ENCODE results near the gene ZNF219.

ZNF219 gene

DNA sequence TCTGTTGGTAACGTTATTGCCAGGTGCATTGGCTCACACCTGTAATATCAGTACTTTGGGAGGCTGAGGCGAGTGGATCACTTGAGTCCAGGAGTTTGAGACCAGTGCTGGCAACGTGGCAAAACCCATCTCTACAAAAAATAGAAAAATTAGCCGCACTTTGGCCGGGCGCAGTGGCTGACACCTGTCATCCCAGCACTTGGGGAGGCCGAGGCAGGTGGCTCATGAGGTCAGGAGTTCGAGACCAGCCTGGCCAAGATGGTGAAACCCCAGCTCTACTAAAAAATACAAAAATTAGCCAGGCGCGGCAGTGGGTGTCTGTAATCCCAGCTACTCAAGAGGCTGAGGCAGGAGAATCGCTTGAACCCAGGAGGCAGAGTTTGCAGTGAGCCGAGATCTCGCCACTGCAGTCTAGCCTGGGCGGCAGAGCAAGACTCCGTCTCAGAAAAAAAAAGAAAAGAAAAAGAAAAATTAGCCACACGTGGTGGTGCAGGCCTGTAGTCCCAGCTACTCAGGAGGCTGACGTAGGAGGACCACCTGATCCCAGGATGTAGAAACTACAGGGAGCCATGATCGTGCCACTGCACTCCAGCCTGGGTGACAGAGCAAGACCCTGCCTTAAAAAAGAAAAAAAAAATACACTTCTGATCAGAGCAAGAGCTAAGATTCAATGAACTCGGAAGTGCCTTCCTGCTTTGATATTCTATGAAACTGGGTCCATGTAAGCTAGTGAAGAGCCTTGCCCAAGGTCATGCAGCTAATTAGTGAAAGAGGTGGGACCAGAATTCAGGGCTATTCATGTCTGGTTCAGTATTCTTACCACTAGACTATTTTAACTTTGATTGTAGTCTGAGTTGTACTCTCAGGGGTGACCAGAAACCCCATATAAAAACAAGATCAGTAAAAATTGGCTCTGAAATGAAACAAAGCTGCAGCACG lies 45.0 kb downstream of the ZNF219 start:
- FAIRE-seq (no peak), DNase-seq (ENCODE audit: insufficient read length, low spot score) (no peak)
- no peak for TF ChIP-seq TAF1 (IDR thresholded peaks at IDR 0.05; ENCODE audit: low read depth, low read length)
- TF ChIP-seq POU2F2 (IDR thresholded peaks at IDR 0.05; ENCODE audit: low read depth, low read length) = no peak
- no peak for TF ChIP-seq POLR2A (IDR thresholded peaks at IDR 0.05; ENCODE audit: low read depth, low read length)
- TF ChIP-seq SPI1 (IDR thresholded peaks at IDR 0.05; ENCODE audit: low read depth, low read length) = no peak
- TF ChIP-seq POLR2AphosphoS5 (IDR thresholded peaks at IDR 0.05; ENCODE audit: low read depth, low read length) = no peak
- no peak for TF ChIP-seq PAX5 (IDR thresholded peaks at IDR 0.05; ENCODE audit: insufficient read depth, low read length, severe bottlenecking)

DNA sequence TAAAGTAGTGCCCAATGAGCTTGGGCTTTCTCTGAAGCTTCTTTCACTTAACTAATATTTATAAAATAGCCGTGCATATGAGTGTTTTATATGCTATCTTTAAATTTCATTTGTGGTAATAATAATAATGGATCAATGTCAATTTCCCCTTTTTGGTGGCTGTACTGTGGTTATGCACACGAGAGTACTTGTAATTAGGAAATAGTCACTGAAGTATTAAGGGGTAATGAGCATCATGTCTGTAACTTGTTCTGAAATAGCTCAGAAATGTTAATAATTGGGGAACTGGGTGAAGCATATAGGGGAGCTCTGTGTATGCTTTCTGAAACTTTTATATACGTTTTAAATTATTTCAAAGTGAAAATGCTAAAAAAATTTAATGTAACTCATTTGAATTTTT lies 47.9 kb downstream of the ZNF219 start:
- no peak for TF ChIP-seq POLR2AphosphoS5 (IDR thresholded peaks at IDR 0.05; ENCODE audit: low read depth, low read length)
- TF ChIP-seq POLR2A (IDR thresholded peaks at IDR 0.05; ENCODE audit: low read depth, low read length) = no peak
- TF ChIP-seq PAX5 (IDR thresholded peaks at IDR 0.05; ENCODE audit: insufficient read depth, low read length, severe bottlenecking) = no peak
- no peak for TF ChIP-seq SPI1 (IDR thresholded peaks at IDR 0.05; ENCODE audit: low read depth, low read length)
- TF ChIP-seq TAF1 (IDR thresholded peaks at IDR 0.05; ENCODE audit: low read depth, low read length) = no peak
- no peak for TF ChIP-seq POU2F2 (IDR thresholded peaks at IDR 0.05; ENCODE audit: low read depth, low read length)
- DNase-seq (ENCODE audit: insufficient read length, low spot score) (no peak), FAIRE-seq (no peak)

DNA sequence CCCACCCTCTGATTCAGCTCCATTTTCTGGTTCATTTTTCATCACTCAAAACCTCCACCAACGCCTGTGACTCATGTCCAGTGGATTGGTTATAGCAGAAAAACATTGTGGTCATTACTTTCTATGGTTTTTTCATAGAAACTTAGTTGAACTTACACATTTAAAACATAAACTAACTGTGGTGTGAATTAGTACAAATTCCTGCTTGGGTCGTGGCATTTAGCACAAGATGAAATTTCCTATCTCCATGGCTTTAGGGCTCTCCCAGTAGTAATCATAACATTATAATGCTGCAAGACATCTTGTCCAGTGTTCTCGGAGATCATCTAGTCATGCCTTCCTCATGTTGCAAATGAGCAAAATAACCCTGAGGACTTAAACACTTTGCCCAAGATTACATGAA lies 49.2 kb downstream of the ZNF219 start:
- FAIRE-seq (no peak), DNase-seq (ENCODE audit: insufficient read length, low spot score) (no peak)
- TF ChIP-seq POU2F2 (IDR thresholded peaks at IDR 0.05; ENCODE audit: low read depth, low read length) (no peak), SPI1 (IDR thresholded peaks at IDR 0.05; ENCODE audit: low read depth, low read length) (no peak), POLR2AphosphoS5 (IDR thresholded peaks at IDR 0.05; ENCODE audit: low read depth, low read length) (no peak), TAF1 (IDR thresholded peaks at IDR 0.05; ENCODE audit: low read depth, low read length) (no peak), POLR2A (IDR thresholded peaks at IDR 0.05; ENCODE audit: low read depth, low read length) (no peak), PAX5 (IDR thresholded peaks at IDR 0.05; ENCODE audit: insufficient read depth, low read length, severe bottlenecking) (no peak)

DNA sequence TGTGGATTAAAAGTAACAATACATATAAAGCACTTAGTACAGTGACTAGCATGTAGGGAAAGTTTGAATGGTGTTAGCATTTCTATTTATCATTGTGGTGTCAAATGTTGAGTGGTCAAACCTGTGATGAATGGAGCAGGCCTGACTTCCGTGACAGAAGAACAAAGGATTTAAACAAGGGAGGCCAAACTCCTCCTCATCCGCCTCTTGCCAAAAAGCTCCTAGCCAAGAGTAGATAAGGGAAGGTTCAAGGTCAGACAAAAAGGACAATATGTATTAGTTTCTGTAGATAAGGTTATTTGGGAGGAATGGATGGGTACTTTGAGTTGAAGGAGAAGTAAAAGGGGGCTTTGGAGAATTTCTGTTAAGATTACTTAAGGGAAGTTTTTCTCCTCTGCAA lies 49.8 kb downstream of the ZNF219 start:
- FAIRE-seq (no peak), DNase-seq (ENCODE audit: insufficient read length, low spot score) (no peak)
- TF ChIP-seq SPI1 (IDR thresholded peaks at IDR 0.05; ENCODE audit: low read depth, low read length) (no peak), PAX5 (IDR thresholded peaks at IDR 0.05; ENCODE audit: insufficient read depth, low read length, severe bottlenecking) (no peak), POU2F2 (IDR thresholded peaks at IDR 0.05; ENCODE audit: low read depth, low read length) (no peak), POLR2A (IDR thresholded peaks at IDR 0.05; ENCODE audit: low read depth, low read length) (no peak), TAF1 (IDR thresholded peaks at IDR 0.05; ENCODE audit: low read depth, low read length) (no peak), POLR2AphosphoS5 (IDR thresholded peaks at IDR 0.05; ENCODE audit: low read depth, low read length) (no peak)

DNA sequence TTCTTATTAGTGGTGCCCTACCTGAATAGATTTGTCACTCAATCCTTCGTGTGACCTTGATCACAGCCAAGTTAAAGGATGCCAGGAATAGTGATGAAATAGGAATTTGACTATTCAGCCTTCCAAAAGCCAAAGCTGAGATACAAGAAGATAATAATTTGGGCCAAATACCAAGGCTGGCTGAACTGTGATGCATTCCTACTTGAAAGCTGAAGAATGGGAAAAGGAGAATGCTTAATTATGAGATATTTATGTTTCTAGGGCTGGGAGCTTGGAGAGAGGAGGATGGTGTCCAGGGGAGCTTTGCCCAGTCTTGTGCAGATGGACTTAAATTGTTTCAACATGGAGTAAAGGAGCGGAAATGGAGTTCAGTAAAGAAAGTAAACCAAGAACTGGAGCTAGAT lies 51.1 kb downstream of the ZNF219 start:
- DNase-seq (ENCODE audit: insufficient read length, low spot score) (no peak), FAIRE-seq (no peak)
- TF ChIP-seq POLR2A (IDR thresholded peaks at IDR 0.05; ENCODE audit: low read depth, low read length) (no peak), PAX5 (IDR thresholded peaks at IDR 0.05; ENCODE audit: insufficient read depth, low read length, severe bottlenecking) (no peak), SPI1 (IDR thresholded peaks at IDR 0.05; ENCODE audit: low read depth, low read length) (no peak), POLR2AphosphoS5 (IDR thresholded peaks at IDR 0.05; ENCODE audit: low read depth, low read length) (no peak), TAF1 (IDR thresholded peaks at IDR 0.05; ENCODE audit: low read depth, low read length) (no peak), POU2F2 (IDR thresholded peaks at IDR 0.05; ENCODE audit: low read depth, low read length) (no peak)

DNA sequence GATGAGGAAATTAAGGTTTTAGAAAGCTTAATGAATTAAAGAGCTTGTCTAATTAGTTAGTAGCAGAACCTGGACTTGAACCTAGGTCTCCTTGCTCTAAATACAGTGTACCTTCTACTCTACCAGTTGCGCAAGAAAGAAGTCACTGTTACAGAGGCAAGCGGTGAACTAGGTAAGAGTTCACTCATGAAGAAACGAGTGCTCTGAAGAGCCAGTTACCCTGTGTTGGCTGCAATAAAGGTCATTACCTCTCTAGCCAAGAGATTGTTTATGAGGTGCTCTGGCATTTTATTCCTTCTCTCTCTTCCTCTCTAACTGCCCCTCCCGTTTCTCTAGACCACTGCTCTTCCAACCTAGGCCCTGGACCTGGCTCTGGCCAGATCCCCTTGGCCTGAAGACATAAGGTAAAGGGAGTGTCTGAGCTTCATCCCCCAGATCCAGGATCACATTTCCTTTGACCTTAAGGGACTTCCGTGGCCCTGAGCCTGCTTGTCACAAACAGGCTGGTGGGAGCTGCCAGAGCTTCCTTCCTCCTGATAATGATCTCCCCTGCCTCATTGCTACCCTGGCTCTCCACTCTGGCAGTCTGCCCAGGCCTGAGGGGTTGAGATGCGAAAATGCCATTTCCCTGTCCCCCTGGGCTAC lies 54.4 kb downstream of the ZNF219 start:
- no peak for FAIRE-seq
- DNase-seq (ENCODE audit: insufficient read length, low spot score) = no peak
- TF ChIP-seq POLR2AphosphoS5 (IDR thresholded peaks at IDR 0.05; ENCODE audit: low read depth, low read length) (no peak), PAX5 (IDR thresholded peaks at IDR 0.05; ENCODE audit: insufficient read depth, low read length, severe bottlenecking) (no peak), TAF1 (IDR thresholded peaks at IDR 0.05; ENCODE audit: low read depth, low read length) (no peak), SPI1 (IDR thresholded peaks at IDR 0.05; ENCODE audit: low read depth, low read length) (no peak), POLR2A (IDR thresholded peaks at IDR 0.05; ENCODE audit: low read depth, low read length) (no peak), POU2F2 (IDR thresholded peaks at IDR 0.05; ENCODE audit: low read depth, low read length) (no peak)

DNA sequence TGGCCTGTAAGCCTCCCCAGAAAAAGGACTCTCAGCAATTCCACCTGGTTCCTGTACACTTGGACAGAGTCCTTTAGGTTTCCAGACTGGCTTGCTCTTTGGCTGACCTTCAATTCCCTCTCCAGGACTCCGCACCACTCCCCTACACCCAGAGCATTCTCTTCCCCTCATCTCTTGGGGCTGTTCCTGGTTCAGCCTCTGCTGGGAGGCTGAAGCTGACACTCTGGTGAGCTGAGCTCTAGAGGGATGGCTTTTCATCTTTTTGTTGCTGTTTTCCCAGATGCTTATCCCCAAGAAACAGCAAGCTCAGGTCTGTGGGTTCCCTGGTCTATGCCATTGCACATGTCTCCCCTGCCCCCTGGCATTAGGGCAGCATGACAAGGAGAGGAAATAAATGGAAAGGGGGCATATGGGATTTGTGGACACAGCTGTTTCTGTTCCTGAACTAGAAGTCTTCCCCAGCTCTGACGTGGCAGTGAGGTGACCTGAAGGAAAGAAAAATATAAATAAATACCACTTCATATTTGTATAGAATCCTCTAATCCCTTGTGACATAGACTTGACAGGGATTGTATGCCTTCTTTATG lies 55.0 kb downstream of the ZNF219 start:
- TF ChIP-seq POLR2AphosphoS5 (IDR thresholded peaks at IDR 0.05; ENCODE audit: low read depth, low read length) = no peak
- TF ChIP-seq POU2F2 (IDR thresholded peaks at IDR 0.05; ENCODE audit: low read depth, low read length) = no peak
- TF ChIP-seq POLR2A (IDR thresholded peaks at IDR 0.05; ENCODE audit: low read depth, low read length) = no peak
- TF ChIP-seq SPI1 (IDR thresholded peaks at IDR 0.05; ENCODE audit: low read depth, low read length) = no peak
- TF ChIP-seq TAF1 (IDR thresholded peaks at IDR 0.05; ENCODE audit: low read depth, low read length) = no peak
- TF ChIP-seq PAX5 (IDR thresholded peaks at IDR 0.05; ENCODE audit: insufficient read depth, low read length, severe bottlenecking) = no peak
- DNase-seq (ENCODE audit: insufficient read length, low spot score) (no peak), FAIRE-seq (no peak)

DNA sequence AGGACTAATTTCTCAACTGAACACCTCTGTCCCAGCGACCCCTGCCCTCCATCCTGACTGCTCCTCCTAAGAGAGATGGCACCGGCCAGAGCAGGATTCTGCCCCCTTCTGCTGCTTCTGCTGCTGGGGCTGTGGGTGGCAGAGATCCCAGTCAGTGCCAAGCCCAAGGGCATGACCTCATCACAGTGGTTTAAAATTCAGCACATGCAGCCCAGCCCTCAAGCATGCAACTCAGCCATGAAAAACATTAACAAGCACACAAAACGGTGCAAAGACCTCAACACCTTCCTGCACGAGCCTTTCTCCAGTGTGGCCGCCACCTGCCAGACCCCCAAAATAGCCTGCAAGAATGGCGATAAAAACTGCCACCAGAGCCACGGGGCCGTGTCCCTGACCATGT lies 55.5 kb downstream of the ZNF219 start:
- DNase-seq (ENCODE audit: insufficient read length, low spot score) (no peak), FAIRE-seq (no peak)
- TF ChIP-seq POLR2AphosphoS5 (IDR thresholded peaks at IDR 0.05; ENCODE audit: low read depth, low read length) (no peak), SPI1 (IDR thresholded peaks at IDR 0.05; ENCODE audit: low read depth, low read length) (no peak), POU2F2 (IDR thresholded peaks at IDR 0.05; ENCODE audit: low read depth, low read length) (no peak), PAX5 (IDR thresholded peaks at IDR 0.05; ENCODE audit: insufficient read depth, low read length, severe bottlenecking) (no peak), POLR2A (IDR thresholded peaks at IDR 0.05; ENCODE audit: low read depth, low read length) (no peak), TAF1 (IDR thresholded peaks at IDR 0.05; ENCODE audit: low read depth, low read length) (no peak)
